CD4-positive, alpha-beta T cell (primary cell): Measurements from ENCODE around the gene RAB22A. TPM values are rescaled to one million over a fixed set of nuclear protein-coding genes. Genes with fewer than 3 reads are reported as not detected.

Source experiments
- ATAC-seq: fragments of 200-7000 bp; cut with Tn5 transposase; one replicate; pipeline ENCODE4 v1.10.0; 2022; ENCODE audit warnings: mild to moderate bottlenecking; ENCODE audit not compliant: poor library complexity
- CTCF ChIA-PET: fragments of 350-600 bp; sonication (Branson Sonifier 250); formaldehyde crosslinking; loops from one replicate; lab custom pipeline; 2021; ENCODE audit warnings: antibody characterized with exemption, inconsistent platforms; lab: Charles Lee
- POLR2A ChIA-PET: fragments of 350-600 bp; sonication (Branson Sonifier 250); formaldehyde crosslinking; loops from one replicate; lab custom pipeline; 2021; ENCODE audit warnings: antibody characterized with exemption, inconsistent platforms; lab: Charles Lee
- DNase-seq, 14 experiments: peaks; one replicate each; pipeline ENCODE4 v3.0.0-alpha.2; 2013 to 2020; ENCODE audit warnings: mixed read lengths in 2 of 14
- H3K27ac ChIP-seq, 2 donors: one replicate each; pipeline versions ENCODE4 v1.5.1 to v1.7.0; 2013; ENCODE audit warnings: low read length in 2 of 2, low read depth in 1 of 2, mild to moderate bottlenecking in 1 of 2
- H3K27me3 ChIP-seq, 2 experiments: 1 replicate in 1 of 2; 2 replicates in 1 of 2; pipeline versions ENCODE4 v1.6.1 to v1.7.0; 2013; ENCODE audit warnings: low read length in 2 of 2, control low read depth in 1 of 2, mild to moderate bottlenecking in 1 of 2, moderate library complexity in 1 of 2; ENCODE audit not compliant: insufficient read depth in 2 of 2, control insufficient read depth in 1 of 2
- H3K36me3 ChIP-seq: one replicate; pipeline ENCODE4 v1.6.1; 2013; ENCODE audit warnings: low read length, control low read depth; ENCODE audit not compliant: insufficient read depth
- H3K4me1 ChIP-seq: one replicate; pipeline ENCODE4 v1.6.1; 2013; ENCODE audit warnings: low read length, control low read depth; ENCODE audit not compliant: insufficient read depth
- H3K4me3 ChIP-seq: one replicate; pipeline ENCODE4 v1.5.1; 2013; ENCODE audit warnings: mild to moderate bottlenecking, low read length, moderate library complexity
- H3K9me3 ChIP-seq, 2 experiments: 1 replicate in 1 of 2; 2 replicates in 1 of 2; pipeline versions ENCODE4 v1.6.1 to v1.7.0; 2013; ENCODE audit warnings: low read length in 2 of 2, mild to moderate bottlenecking in 2 of 2, control low read depth in 1 of 2, moderate library complexity in 1 of 2; ENCODE audit not compliant: control insufficient read depth in 1 of 2, insufficient read depth in 1 of 2
- H3K27ac Mint-ChIP-seq: one replicate; pipeline ENCODE4 v1.8.0; 2020; ENCODE audit warnings: mixed read lengths
- H3K27me3 Mint-ChIP-seq: one replicate; pipeline ENCODE4 v1.8.0; 2021; ENCODE audit warnings: mixed read lengths
- H3K36me3 Mint-ChIP-seq: one replicate; pipeline ENCODE4 v1.8.0; 2021; ENCODE audit warnings: low read depth, mixed read lengths
- H3K4me1 Mint-ChIP-seq: one replicate; pipeline ENCODE4 v1.8.0; 2021; ENCODE audit warnings: low read depth, mixed read lengths
- H3K4me3 Mint-ChIP-seq: one replicate; pipeline ENCODE4 v1.8.0; 2020; ENCODE audit warnings: mild to moderate bottlenecking, mixed read lengths
- H3K9me3 Mint-ChIP-seq: one replicate; pipeline ENCODE4 v1.8.0; 2020; ENCODE audit warnings: mixed read lengths
- CTCF ChIP-seq: fragments of 200-600 bp; IDR thresholded peaks from one replicate; pipeline ENCODE4 v1.8.0; 2022; ENCODE audit warnings: antibody characterized with exemption, mild to moderate bottlenecking
- intact Hi-C, 2 experiments: fragments of 100-400 bp; cut with DNase I in 1 of 2; cut with micrococcal nuclease in 1 of 2; formaldehyde crosslinking; loops; one replicate each; pipeline versions ENCODE4 v1.15.1 to v1.9.0; 2023 to 2025; cut with DNase I, micrococcal nuclease
- total RNA-seq, 174 experiments: library from RNA in 2 of 174; stranded (reverse) in 2 of 174; gene quantifications; one replicate each; pipeline ENCODE4 v1.2.3 and lab custom pipeline; 2021 to 2026

The RAB22A gene
- total RNA-seq, 2 experiments from 2014 or later = 16.5 to 17.2 TPM

GRCh38 chr20:58300321-58300720 is 9.2 kb upstream of the RAB22A start:
- H3K4me1 Mint-ChIP-seq = peaks cover 41% of the 10 kb centered on the region
- H3K27ac Mint-ChIP-seq = no peak overlapping the region
- Histone ChIP-seq H3K27me3 (no peaks in the 10 kb centered on the region), H3K36me3 (no peaks in the 10 kb centered on the region), H3K27ac (no peak overlapping the region), H3K4me1 (no peaks in the 10 kb centered on the region), H3K9me3 (no peaks in the 10 kb centered on the region), H3K4me3 (no peak overlapping the region)
- ChIA-PET CTCF (no interaction called here), POLR2A (no interaction called here)
- H3K36me3 Mint-ChIP-seq = peaks cover 4% of the 10 kb centered on the region
- H3K27me3 Mint-ChIP-seq = no peaks in the 10 kb centered on the region
- H3K4me3 Mint-ChIP-seq = no peak overlapping the region
- no peaks in the 10 kb centered on the region for H3K9me3 Mint-ChIP-seq
- ATAC-seq (no peak), DNase-seq (no peak)
- no peak for TF ChIP-seq CTCF
- intact Hi-C loops = loop anchor here (2.0 to 10.0 kb wide), 6 partner anchors 46 to 956 kb away; partner anchors contain the start of genes NELFCD (in 1 of the 2) and PRELID3B (in 1 of the 2)

- Histone ChIP-seq H3K36me3 (no peaks in the 10 kb centered on the region), H3K4me3 (no peak overlapping the region), H3K4me1 (peaks cover 27% of the 10 kb centered on the region), H3K27ac (no peak overlapping the region), H3K9me3 (no peaks in the 10 kb centered on the region), H3K27me3 (no peaks in the 10 kb centered on the region)
- TF ChIP-seq CTCF = no peak
- Mint-ChIP-seq H3K36me3 (peaks cover 4% of the 10 kb centered on the region), H3K9me3 (peaks cover 2% of the 10 kb centered on the region), H3K4me3 (no peak overlapping the region), H3K27me3 (no peaks in the 10 kb centered on the region), H3K27ac (peak overlapping the region; percentile 98), H3K4me1 (peaks cover 51% of the 10 kb centered on the region)
- ChIA-PET POLR2A (interaction anchor here (0.7 kb wide), 2 partner anchors 79 to 118 kb away, joined by 3 read pairs; no protein-coding TSS in a partner anchor), CTCF (no interaction called here)
- no peak for ATAC-seq
- DNase-seq = no peak
- intact Hi-C loops = loop anchor here in 1 of 2 experiments (5.0 to 10.0 kb wide), 5 partner anchors 591 to 959 kb away; partner anchors contain the start of genes NELFCD and PRELID3B
Measured at GRCh38 chr20:58303547-58303946, 6.0 kb upstream of the RAB22A start.

- H3K4me1 Mint-ChIP-seq = peaks cover 52% of the 10 kb centered on the region
- Histone ChIP-seq H3K9me3 (no peaks in the 10 kb centered on the region), H3K36me3 (no peaks in the 10 kb centered on the region), H3K4me1 (peaks cover 35% of the 10 kb centered on the region), H3K27me3 (no peaks in the 10 kb centered on the region), H3K4me3 (no peak overlapping the region), H3K27ac (no peak overlapping the region)
- H3K4me3 Mint-ChIP-seq = no peak overlapping the region
- intact Hi-C loops = loop anchor here (2.0 to 10.0 kb wide), 11 partner anchors 33 to 960 kb away; partner anchors contain the start of genes NELFCD (in 1 of the 2), NPEPL1 (in 1 of the 2), PRELID3B (in 1 of the 2) and RBM38 (in 1 of the 2)
- H3K27me3 Mint-ChIP-seq = no peaks in the 10 kb centered on the region
- peaks cover 6% of the 10 kb centered on the region for H3K36me3 Mint-ChIP-seq
- ATAC-seq (no peak), DNase-seq (no peak)
- no peak for TF ChIP-seq CTCF
- ChIA-PET CTCF (no interaction called here), POLR2A (interaction anchor here (2.6 kb wide), 1 partner anchor 83 kb away, joined by 47 read pairs; the partner anchor contains the start of gene VAPB)
- H3K9me3 Mint-ChIP-seq = peaks cover 2% of the 10 kb centered on the region
- H3K27ac Mint-ChIP-seq = peak overlapping the region; percentile 98
Measured at GRCh38 chr20:58305061-58305460, 4.5 kb upstream of the RAB22A start.
